Hematopoietic multipotent progenitor cell treated with erythropoietin and hydrocortisone succinate and interleukin-3 and kit ligand, for 6 days (in vitro differentiated cells): Measurements from ENCODE around the gene DDOST.

ENCODE experiments used
- DNase-seq: peaks from one replicate; pipeline ENCODE4 v3.0.0-alpha.2; 2015

The DDOST gene

GRCh38 chr1:20661207-20662109 is at the start of gene DDOST:
DDOST (minus strand) TSS chr1:20661369; CDS start chr1:20661350, 19 bp downstream.
- DNase-seq = peak; percentile 99

GRCh38 chr1:20710469-20711284 is 49.5 kb upstream of the DDOST start:
- no peak for DNase-seq

GRCh38 chr1:20709868-20710267 is 48.7 kb upstream of the DDOST start:
- DNase-seq = no peak

GRCh38 chr1:20708891-20709290 is 47.7 kb upstream of the DDOST start:
- no peak for DNase-seq

GRCh38 chr1:20708057-20708456 is 46.9 kb upstream of the DDOST start:
- DNase-seq = no peak

- DNase-seq = no peak
These were observed 45.7 kb upstream of the DDOST start for GRCh38 chr1:20706841-20707240.

- DNase-seq = no peak
These were observed 44.1 kb upstream of the DDOST start for GRCh38 chr1:20705203-20705755.

- DNase-seq = no peak
These were observed 43.4 kb upstream of the DDOST start for GRCh38 chr1:20704390-20705202.

GRCh38 chr1:20703124-20703756 is 42.1 kb upstream of the DDOST start:
- DNase-seq = no peak

- DNase-seq = peak; percentile 45
These were observed 41.2 kb upstream of the DDOST start for GRCh38 chr1:20702416-20702815.

- no peak for DNase-seq
These were observed 40.7 kb upstream of the DDOST start for GRCh38 chr1:20701847-20702246.

GRCh38 chr1:20701446-20701845 is 40.3 kb upstream of the DDOST start:
- DNase-seq = no peak

- DNase-seq = no peak
These were observed 39.6 kb upstream of the DDOST start for GRCh38 chr1:20700636-20701215.

GRCh38 chr1:20699558-20699957 is 38.4 kb upstream of the DDOST start:
- no peak for DNase-seq

GRCh38 chr1:20698195-20698910 is 37.2 kb upstream of the DDOST start:
- no peak for DNase-seq

- DNase-seq = no peak
These were observed 36.4 kb upstream of the DDOST start for GRCh38 chr1:20697563-20697962.

GRCh38 chr1:20696397-20697333 is 35.5 kb upstream of the DDOST start:
- peak; percentile 93 for DNase-seq

GRCh38 chr1:20695515-20695914 is 34.3 kb upstream of the DDOST start:
- DNase-seq = no peak

GRCh38 chr1:20693623-20694022 is 32.5 kb upstream of the DDOST start:
- DNase-seq = no peak

- no peak for DNase-seq
These were observed 30.7 kb upstream of the DDOST start for GRCh38 chr1:20691872-20692271.
